Astrocyte (in vitro differentiated cells and primary cell): ENCODE results near the gene TLR1.

ENCODE experiments used
- EZH2 ChIP-seq: IDR thresholded peaks from 2 replicates; pipeline ENCODE4 v1.6.1; 2012; ENCODE audit warnings: mild to moderate bottlenecking, low read length, inconsistent platforms; ENCODE audit not compliant: insufficient read depth
- TF ChIP-seq, protein P1 (sequence below): IDR thresholded peaks from 2 replicates; pipeline ENCODE4 v1.5.1; 2011; ENCODE audit warnings: low read depth, mild to moderate bottlenecking, inconsistent platforms, low read length, moderate library complexity; ENCODE audit not compliant: insufficient read depth

DNA sequence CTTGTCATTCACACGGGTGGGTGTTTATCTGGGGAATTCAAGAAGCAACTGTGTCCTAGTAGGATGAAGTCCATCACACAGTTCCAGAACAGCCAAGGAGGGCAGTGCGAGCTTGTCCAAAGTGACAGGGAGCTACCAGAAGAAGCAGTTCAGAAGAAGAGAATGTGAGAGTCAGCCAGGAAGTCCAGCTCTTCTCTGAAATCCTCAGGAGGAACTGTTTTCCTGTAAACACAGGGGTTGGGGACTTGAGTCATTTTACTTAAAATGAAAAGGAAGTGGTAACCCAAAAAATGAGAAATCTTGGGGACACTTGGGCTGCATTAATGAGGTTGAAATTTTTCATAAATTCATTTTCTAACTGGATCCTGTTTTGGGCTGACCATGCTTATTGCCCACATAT lies 13.6 kb downstream of the TLR1 start:
- TF ChIP-seq EZH2, result no peak
- TF ChIP-seq, protein P1, sequence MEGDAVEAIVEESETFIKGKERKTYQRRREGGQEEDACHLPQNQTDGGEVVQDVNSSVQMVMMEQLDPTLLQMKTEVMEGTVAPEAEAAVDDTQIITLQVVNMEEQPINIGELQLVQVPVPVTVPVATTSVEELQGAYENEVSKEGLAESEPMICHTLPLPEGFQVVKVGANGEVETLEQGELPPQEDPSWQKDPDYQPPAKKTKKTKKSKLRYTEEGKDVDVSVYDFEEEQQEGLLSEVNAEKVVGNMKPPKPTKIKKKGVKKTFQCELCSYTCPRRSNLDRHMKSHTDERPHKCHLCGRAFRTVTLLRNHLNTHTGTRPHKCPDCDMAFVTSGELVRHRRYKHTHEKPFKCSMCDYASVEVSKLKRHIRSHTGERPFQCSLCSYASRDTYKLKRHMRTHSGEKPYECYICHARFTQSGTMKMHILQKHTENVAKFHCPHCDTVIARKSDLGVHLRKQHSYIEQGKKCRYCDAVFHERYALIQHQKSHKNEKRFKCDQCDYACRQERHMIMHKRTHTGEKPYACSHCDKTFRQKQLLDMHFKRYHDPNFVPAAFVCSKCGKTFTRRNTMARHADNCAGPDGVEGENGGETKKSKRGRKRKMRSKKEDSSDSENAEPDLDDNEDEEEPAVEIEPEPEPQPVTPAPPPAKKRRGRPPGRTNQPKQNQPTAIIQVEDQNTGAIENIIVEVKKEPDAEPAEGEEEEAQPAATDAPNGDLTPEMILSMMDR, result no peak
